Measurements from ENCODE around the gene AMOTL2. TPM values are rescaled to one million over a fixed set of nuclear protein-coding genes. Genes with fewer than 3 reads are reported as not detected.

The AMOTL2 gene
- total RNA-seq, 1 experiment from 2014 or later, result 30.9 TPM

DNA sequence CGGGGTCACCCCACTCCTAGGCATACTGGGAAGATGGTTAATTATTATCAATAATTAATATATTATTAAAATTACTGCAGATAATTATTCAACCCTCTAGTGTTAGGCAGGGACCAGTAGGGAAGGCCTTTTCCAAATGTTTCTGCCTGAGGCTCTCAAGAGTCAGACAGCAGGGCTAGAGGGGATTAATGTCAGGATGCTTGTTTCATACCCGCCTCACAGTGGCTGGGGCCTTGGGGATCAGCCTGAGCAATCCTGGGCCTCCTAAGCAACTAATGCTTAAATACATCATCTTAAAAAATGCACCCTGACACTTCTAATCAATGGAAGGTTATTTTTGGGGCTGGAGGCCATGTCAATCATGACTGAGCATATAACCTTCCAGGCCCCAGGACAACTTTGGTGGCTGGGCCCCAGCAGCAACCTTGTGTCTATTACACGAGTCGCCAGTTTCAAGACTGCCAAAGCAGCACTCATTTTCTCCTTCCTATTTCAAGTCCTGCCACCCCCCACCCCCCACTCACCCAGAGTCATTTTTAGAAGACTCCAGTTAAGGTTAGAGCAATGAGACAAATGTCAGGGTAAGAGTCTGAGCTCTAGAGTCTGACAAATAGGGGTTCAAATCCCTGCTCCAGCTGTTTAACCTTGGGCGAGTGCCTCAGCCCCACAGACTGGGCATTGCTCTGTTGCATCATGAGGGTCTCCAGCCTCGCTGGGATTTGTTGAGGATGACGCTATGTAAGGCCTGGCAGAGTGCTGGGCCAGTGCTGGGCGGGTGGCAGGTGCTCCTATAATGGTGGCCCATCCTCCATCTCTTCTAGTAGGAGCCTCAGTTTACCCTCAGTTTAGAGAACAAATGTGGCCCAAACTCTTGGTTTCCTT is 6.1 kb downstream of the AMOTL2 start:
- H3K36me3 Mint-ChIP-seq (ENCODE audit: insufficient read depth in 1 of 3, low read depth in 3 of 3), result peaks cover 70 to 82% (median 74%) of the 10 kb centered on the region in 3 experiments
- Histone ChIP-seq H2AK5ac (ENCODE audit: insufficient read length, low read length) (no peak overlapping the region), H3K23ac (ENCODE audit: insufficient read length, low read depth, low read length) (no peak overlapping the region), H3T11ph (ENCODE audit: low read length) (no peak overlapping the region), H3K4me2 (ENCODE audit: insufficient read depth, insufficient read length, low read length) (no peak overlapping the region), H3K18ac (ENCODE audit: insufficient read length, low read depth, low read length) (no peak overlapping the region), H3K9ac (ENCODE audit: extremely low read depth, insufficient read length, low read length) (no peak overlapping the region), H3K56ac (ENCODE audit: insufficient read length, low read depth, low read length) (no peak overlapping the region), H3K23me2 (ENCODE audit: insufficient read length, low read depth, low read length, poor library complexity, severe bottlenecking) (peaks cover 3% of the 10 kb centered on the region), H3K27me3 (ENCODE audit: insufficient read depth, low read length) (no peaks in the 10 kb centered on the region; the same call in 1 of the 2 replicates), H3K79me2 (ENCODE audit: insufficient read depth, low read length) (peaks cover 12% of the 10 kb centered on the region; the same call in 1 of the 2 replicates), H2BK15ac (ENCODE audit: low read depth, low read length) (no peak overlapping the region), H3K4me1 (ENCODE audit: insufficient read depth, low read length) (peaks cover 22% of the 10 kb centered on the region; the same call in 1 of the 2 replicates), H2BK120ac (ENCODE audit: low read depth, low read length, poor library complexity, severe bottlenecking) (no peak overlapping the region), H3K27ac (ENCODE audit: insufficient read length, low read depth, low read length) (no peak overlapping the region), H4K5ac (ENCODE audit: insufficient read length, low read depth, low read length) (no peak overlapping the region), H2BK5ac (ENCODE audit: insufficient read length, low read length) (no peak overlapping the region), H3K9me3 (ENCODE audit: control insufficient read depth, low read depth, low read length) (no peaks in the 10 kb centered on the region), H2BK20ac (ENCODE audit: low read depth, low read length, poor library complexity, severe bottlenecking) (no peak overlapping the region), H2BK12ac (ENCODE audit: insufficient read length, low read depth, low read length) (no peak overlapping the region), H4K20me1 (ENCODE audit: control insufficient read depth, insufficient read depth, insufficient read length) (peaks cover 6% of the 10 kb centered on the region), H4K8ac (replicated peaks; ENCODE audit: insufficient read length, low read depth, low read length) (no peak overlapping the region), H3K4ac (ENCODE audit: low read depth, low read length) (no peak overlapping the region), H3K79me1 (ENCODE audit: insufficient read depth, low read depth, low read length, poor library complexity, severe bottlenecking) (peaks cover 3% of the 10 kb centered on the region), H2AFZ (ENCODE audit: low read length) (no peak overlapping the region), H3K14ac (ENCODE audit: insufficient read depth, low read length) (no peak overlapping the region), H4K91ac (ENCODE audit: insufficient read length, low read depth, low read length) (no peak overlapping the region)
- peaks cover 10% of the 10 kb centered on the region for H3K27me3 Mint-ChIP-seq (ENCODE audit: low read depth)
- peak overlapping the region in 1 of 3 experiments; percentile 94; a peak in 1 of 7 replicates for H3K27ac Mint-ChIP-seq
- no peak for TF ChIP-seq CTCF (conservative IDR thresholded peaks at IDR 0.05)
- H3K9me3 Mint-ChIP-seq, result no peaks in the 10 kb centered on the region
- H3K4me1 Mint-ChIP-seq, result peaks cover 58 to 67% of the 10 kb centered on the region in 2 experiments
- no CpG with 5 or more reads among the region's 8 CpGs for WGBS (ENCODE audit: extremely low coverage, insufficient read length, low lambda C conversion rate)
- DNase-seq, result peak; percentile 22
- no peak overlapping the region; a peak in 1 of 5 replicates for H3K4me3 Mint-ChIP-seq

Measured in H9 (cell line).